HPDE6-E6E7 (cell line): ENCODE results near the gene ABCC6.
"Not testable (repeated sequence)": the region's sequence is repeated elsewhere in the genome, so short reads cannot be mapped to it uniquely, and the experiment has no call there.

Experiments used
- DNase-seq: peaks from one replicate; pipeline ENCODE4 v3.0.0; 2011; ENCODE audit warnings: missing footprints; ENCODE audit errors: extremely low spot score

Gene ABCC6

DNA sequence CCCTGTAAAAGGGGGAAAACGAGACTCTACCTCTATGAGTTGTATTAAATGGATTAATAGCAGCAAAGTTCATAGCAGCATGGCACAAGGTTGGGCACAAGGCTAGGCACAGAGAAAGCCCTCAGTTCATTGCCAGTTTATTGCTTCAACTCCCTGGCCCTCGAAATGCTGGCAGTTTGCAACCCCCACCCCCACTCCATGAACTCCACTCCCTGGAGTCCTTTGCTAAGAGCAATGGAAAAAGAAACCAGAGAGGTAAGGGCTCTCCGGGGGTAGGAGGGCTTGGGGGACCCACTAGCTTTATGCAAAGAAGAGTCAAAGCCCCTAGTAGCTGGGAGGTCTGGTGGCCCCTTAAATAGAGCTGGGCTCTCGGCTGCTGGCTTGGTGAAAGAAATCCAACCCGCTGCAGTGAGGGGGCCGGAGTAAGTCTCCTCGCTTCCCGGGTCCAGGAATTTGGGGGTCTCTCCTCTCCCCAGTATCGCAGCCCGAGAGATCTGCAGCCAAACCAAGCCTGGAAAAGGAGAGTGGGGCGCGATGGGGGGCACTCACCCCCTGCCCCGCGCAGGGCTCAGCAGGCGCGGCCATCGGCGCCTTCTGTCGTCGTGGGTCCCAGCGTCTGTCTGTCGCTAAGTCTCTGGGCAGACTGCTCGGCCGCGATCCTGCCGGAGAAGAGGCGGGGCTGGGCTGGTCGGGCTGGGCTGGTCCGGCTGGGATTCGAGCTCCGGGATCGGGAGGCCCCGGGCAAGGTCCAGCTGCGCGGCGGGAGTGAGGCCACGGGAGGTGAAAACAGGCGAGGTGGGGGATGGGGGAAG, at the start of gene ABCC6:
Gene ABCC6 (minus strand): TSS at position 645 of the 812 bp plus-strand sequence. CDS start 60 bp downstream, at position 585.
- DNase-seq, result not testable (repeated sequence)

DNA sequence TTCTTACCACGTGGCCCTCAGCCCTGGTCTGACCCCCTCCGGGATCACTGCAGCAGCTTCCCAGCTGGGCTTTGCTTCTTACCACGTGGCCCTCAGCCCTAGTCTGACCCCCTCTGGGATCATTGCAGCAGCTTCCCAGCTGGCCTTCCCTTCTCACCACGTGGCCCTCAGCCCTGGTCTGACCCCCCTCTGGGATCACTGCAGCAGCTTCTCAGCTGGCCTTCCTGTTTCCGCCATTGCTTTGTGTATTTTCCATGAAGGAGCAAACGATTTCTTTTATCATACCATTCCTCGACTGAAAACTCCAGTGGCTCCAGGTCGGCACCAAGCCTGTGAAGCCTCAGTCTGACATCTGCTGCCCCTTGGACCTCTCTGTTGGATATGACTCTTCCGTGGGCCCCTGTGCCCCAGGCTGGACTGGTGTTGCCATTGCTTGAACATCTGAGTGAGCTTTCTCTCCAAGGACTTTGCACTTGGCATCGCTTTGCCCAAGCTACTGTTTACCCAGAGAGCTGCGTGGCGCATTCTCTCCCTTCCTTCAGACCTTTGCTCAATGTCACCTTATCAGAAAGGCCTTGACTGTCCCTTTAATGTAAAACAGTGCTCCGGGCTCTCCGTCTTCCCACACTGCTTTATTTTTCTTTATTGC, 49.4 kb upstream of the ABCC6 start:
- not testable (repeated sequence) for DNase-seq

DNA sequence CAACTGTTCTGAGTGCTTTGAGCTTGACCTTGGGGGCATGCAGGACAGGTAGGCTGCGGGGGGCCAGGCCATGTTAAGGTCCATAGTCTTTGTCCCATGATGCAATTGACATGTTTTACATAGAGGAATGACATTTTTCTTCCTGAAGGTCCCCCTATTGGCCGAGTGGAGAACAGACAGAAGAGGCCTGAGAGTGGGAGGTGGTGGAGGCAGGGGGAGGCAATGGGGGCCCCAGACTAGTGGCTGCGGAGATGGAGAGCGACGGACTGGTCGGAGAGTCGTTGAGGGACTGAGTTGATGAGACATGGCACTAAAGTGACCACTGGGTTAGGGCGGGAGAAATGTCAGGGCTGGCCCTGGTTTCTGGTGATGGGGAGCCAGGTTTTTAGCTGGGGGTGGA, 48.4 kb upstream of the ABCC6 start:
- DNase-seq, result not testable (repeated sequence)

DNA sequence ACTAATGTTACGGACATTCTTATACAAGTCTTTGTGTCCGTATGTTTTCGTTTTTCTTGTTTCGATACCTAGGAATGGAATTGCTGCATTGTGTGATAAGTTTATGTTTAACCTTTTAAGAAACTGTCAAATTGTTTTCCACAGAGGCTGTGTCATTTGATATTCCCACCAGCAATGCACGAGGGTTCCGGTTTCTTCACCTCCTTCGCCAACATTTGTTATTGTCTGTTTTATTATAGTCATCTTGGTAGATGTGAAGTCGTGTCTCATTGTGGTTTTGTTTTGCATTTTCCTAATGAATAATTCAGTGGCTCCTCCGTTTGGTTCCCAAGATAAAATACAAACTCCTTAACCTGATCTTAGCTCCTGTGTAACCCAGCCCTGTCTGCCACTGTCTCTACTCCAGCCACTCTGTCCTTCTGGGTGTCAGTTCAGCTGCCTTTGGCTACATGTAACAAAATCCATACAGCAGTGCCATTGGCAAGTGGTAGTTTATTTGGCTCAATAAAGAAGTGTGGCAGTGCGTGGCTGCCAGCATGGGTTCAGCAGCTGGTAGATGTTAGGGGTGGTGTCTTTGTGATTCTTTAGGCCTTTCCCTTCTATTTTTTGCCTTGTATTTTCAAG, 45.0 kb upstream of the ABCC6 start:
- not testable (repeated sequence) for DNase-seq

DNA sequence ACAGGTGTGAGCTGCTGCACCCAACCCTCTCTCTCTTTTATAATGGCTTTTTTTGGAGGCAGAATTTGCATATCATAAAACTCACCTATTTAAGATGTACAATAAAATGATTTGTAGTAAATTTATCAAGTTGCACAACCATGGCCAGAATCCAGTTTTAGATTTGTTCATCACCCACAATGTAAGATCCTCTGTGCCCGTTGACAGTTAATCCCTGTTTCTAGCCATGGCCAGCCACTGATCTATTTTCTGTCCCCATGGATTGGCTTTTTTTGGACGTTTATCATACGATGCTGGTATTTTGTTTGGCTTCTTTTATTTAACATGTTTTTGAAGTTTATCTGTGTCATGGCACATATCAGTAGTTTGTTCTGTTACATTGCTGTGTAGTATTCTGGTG, 44.4 kb upstream of the ABCC6 start:
- not testable (repeated sequence) for DNase-seq

DNA sequence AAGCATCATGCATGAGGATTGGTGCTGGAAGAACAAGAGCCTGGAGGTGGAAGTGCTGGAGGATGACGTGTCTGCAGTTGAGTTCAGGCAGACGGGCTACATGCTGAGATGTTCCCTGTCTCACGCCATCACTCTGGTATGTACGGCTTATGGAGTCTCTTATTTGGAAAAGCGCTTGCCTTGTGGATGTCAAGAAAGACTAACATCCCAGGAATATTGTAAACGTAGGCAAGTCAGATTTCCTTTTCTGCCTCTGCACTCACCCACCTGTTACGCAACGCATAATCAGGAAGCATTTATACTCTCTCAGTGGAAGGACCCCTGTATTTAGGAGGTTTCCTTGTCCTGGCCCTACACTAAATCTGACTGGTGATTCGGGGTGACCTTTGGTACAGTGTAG, 41.8 kb upstream of the ABCC6 start:
- DNase-seq, result not testable (repeated sequence)

DNA sequence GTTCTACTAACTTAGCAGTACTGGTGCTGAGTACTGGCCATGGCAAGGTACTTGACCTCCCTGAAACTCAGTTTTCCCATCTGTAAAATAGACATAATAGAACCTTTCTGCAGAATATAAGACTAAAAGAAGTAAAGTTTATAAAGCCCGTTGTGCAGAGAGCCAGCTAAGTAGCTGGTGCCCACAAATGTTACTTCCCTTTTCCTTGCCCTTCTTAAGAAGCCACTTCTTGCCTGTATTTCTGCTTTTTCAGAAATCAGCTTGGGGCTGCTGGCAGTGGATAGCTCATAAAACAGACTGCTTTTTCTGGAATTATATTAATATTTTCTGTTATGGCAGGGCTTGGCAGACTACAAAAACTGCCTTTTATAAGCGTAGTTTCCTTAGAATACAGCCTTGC, 40.7 kb upstream of the ABCC6 start:
- DNase-seq, result not testable (repeated sequence)

DNA sequence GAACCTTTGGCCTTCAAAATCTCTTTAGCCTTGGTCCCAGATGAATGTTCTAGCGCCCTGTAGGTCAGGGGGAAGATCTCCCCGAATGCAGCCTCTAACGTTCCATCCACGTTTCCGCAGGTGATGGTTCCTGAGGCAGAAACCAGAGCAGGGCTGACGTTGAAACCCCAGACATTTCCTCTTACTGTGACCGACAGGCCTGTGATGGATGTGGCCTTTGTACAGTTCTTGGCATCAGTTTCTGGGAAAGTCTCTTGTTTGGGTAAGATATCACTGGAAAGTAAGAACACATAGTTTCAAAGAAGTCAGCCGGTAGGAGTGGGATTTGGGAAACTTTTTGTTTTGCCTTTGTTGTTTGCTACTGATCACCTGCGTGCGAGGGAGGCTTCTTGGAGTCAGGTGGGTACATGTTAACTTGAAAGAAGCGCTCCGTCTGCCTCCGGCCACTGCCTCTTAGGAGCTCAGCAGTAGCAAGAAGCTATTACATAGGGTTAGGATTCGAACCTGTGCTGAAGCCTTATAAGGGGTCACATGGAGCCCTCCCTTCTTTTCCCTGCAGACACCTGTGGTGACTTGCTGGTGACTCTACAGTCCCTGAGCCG, 39.8 kb upstream of the ABCC6 start:
- not testable (repeated sequence) for DNase-seq

DNA sequence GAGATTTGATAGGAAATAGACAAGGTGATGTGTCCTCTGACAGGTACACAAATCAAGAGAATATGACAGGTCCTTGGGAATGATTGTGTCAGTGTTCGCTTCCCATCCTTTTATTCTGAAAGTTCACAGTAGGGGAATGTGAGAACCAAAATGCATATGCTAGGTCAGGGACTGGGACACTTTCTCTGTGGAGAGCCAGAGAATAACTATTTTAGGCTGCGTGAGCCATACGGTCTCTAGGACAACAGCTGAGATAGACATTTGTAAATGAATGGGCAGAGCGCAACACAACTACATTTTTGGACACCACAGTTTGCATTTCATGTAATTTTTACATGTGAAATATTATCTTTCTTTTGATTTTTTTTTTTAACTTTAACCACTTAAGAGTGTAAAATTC, 36.7 kb upstream of the ABCC6 start:
- DNase-seq, result not testable (repeated sequence)

DNA sequence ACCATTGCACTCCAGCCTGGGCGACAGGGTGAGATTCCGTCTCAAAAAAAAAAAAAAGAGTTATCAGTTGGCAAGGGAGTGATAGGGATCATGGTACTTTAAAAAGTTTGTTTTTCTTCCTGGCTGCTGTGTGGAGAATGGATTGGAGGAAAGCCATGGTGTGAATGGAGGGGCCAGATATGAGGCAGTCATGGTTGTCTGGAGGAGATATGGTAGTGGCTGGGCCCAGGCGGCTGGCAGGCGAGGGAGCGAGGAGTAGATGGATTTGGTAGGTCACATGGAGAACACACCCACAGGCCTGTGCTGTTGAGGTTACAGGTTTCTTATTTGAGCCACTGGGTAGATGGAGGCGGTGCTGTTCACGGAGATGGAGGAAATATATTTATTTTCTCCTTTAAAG, 35.5 kb upstream of the ABCC6 start:
- not testable (repeated sequence) for DNase-seq

DNA sequence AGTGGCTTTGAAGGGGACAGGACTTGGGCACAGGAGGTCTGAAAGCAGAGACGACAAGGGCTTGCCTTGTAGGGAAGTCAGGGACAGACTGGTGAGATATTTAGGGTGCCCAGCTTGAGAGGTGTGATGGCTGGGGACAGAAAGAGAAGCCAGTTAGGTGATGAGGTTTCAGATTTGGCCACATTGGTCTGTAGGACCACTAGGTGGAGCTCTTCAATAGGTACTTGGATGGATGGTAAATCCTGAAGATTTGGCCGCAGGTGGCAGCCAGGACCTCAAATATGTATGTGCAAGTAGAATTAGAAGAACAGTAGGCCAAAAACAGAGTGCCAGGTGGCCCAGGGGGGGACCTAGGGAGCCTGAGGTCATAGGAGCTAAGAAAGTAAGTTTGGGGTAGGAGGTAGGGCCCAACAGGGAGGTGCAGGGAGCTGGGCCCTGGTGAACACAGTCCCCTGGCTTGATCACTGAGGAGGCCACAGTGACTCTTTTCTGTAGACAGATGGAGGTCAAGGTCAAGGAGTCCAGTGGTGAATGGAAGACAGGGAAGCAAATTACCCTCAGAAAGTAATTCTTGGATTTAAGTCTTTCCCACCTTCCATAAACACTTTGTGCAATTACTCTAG, 34.1 kb upstream of the ABCC6 start:
- not testable (repeated sequence) for DNase-seq

DNA sequence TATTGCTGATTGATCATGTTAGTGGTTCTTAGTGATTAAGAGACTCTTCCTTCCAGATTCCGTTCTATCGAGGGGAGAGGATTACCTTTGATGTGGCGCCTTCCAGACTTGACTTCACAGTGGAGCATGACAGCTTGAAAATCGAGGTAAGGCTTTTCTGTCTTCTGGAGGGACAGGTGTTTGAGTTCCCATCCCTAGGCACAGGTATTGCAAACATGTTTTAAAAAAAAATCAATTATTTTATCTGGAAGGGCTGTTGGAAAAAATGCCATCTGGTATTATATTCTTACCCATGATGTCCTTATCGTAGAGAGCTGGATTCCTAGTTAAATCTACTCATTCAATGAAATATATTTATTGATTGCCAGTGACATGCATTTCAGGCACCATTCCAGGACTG, 29.1 kb upstream of the ABCC6 start:
- DNase-seq, result not testable (repeated sequence)

DNA sequence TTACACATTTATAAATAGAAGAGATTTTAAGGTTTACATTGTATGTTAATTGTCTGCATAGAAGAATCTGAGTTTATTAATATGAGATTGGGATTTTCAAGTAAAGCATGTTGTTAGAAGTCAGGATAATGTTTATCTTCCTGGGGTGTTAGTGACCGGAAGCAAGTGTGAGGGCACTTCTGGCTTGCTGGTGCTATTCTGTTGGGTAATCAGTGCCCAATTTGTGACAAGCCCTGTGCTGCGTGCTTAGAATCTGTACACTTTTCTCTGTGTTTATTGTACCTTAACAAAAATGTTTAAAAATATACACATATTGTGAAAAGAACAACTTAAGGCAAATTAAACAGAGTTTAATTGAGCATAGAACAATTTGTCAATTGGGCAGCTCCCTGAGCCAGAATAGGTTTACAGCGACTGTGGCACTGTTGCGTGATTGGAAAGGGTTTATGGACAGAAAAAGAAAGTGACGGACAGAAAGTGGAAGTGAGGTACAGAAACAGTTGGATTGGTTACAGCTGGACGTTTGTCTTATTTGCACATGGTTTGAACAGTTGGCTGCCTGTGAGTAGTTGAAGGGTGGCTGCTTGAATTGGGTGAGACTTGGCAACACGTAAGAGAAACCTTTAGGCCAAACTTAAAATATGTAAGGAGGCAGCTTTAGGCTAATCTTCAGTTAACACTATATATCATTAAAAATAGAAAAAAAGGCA, 26.5 kb upstream of the ABCC6 start:
- not testable (repeated sequence) for DNase-seq

DNA sequence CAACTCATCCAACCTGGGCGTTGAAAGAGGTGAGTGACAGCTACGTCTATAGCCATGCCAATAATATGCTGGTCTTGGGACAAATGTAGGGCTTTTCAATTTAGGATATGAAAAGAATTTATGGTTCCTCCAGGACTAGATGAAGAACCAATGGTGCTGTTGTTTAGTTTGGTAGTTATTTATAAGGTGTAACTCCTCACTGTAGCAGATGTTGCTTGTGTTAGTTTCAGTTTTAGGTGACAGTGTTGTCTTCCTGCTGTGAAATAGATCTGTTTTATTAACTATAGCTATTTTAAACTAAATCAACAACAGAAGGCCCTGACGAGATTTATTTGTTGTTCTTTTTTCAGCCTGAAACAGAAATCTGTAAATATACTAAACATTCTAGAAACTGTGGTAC, 24.1 kb upstream of the ABCC6 start:
- DNase-seq, result not testable (repeated sequence)

DNA sequence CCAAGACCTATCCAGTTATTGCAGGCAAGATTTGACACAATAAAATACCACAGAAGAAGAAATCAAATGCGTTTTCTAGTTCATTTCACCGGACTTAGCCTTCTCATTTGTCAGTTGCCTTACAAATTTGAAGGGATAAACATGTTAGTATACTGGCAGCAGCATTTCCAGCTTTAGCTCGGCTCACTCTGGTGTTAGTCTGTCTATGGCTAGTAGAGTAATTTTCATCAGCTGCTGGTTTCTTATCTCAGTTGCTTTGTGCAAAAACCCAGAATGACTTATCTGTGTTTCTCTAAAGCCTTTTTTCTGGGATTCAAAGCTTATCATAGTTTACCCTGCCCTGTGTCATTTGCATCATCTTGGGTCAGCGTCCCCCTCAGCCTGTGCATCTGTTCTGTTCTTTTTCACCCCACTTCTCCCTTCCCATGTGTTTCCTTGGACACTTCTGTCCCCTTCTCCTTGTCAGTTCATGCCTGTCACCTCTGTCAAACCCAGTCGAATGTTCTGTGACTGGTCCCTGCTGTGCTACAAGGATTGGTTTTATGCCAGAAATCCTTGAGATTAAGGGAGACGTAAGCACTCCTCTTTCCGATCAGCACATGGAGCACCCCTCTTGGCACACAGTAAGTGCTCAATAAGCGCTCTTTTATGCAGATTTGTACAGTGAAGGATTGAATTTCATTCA, 23.4 kb upstream of the ABCC6 start:
- not testable (repeated sequence) for DNase-seq

DNA sequence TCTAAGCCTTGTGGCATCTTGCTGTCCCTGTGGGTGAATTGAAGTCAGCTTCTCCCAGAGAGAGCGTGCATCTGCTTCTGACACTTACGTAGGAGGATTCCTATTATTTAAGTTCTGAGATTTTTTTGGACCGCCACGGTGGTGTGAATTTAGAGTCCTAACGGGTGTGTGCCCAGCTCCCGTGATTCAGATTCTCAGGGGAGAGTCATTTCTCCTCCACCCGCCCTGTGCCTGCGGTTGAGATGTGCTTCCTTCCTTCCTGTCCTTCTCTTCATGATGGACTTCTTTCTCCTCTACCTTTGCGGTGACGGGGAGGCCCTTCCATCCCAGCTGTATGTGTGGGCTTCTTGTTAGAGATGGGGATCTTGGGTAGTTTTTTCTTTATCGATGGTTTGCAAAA, 20.6 kb upstream of the ABCC6 start:
- DNase-seq, result not testable (repeated sequence)

DNA sequence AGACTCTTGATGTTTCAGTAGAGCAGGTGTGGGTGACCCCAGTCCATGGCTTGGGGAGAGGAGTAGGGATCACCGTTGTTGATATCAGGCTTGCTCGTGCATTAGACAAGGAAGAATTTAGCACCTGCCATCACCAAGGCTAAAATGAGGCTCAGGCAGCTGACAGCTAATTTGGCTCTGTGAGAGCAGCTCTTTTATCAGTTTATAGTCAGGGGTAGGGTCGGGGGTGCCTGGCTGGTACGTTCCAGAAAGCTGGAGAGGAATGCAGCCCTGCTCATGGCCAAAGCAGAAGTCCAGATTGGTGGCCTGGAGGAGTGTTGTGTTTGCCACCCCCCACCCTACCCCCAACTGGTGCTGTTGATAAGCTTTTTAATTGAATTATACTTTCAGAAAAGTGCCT, 17.4 kb upstream of the ABCC6 start:
- DNase-seq, result not testable (repeated sequence)

DNA sequence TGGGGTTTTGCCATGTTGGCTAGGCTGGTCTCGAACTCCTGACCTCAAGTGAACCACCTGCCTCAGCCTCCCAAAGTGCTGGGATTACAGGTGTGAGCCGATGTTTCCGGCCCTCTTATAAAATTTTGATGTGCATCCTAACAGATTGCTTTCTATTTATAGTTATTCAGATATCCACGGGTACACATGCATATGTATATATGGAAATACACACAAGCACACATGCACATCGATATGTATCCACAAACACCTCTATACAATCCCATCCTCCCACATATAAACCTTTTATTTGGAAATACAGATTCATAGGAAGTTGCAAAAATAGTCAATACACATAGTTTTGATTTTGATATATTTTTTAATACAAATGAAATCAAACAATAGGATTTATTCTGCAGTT, 14.4 kb upstream of the ABCC6 start:
- DNase-seq, result not testable (repeated sequence)

DNA sequence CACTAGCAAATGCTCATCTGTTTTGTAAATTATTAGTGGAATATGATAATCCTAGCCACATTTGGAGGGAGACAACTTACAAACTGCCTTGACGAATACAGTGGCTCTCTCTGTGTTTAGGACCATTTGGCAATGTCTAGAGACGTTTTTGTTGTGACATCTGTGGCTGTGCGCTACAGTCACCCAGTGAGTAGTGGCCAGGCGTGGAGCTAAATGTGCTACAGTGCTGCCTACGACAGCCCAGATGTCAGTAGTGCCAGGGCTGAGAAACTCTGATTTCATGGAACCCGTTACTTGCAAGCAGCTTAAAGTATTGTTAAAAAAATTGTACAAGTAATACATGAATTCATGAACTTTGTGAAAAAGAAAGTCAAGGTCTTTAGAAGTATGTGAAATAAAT, 13.8 kb upstream of the ABCC6 start:
- not testable (repeated sequence) for DNase-seq

DNA sequence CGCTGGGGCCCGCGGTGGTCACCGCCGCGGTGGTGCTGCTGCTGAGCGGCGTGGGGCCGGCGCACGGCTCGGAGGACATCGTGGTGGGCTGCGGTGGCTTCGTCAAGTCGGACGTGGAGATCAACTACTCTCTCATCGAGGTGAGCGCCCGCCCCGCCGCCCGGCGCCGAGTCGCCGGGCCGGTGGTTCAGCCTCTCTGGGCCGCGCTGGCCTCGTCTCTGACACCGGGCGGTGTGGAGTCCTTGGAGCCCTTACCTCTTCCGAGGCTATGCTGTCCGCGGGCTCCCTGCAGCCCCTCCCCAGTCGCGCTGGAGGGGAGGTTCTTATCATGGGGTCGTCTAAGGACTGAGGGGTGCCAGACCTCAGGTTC, 9.4 kb upstream of the ABCC6 start:
- DNase-seq, result not testable (repeated sequence)
